Lower leg skin (tissue), 3 donors: ENCODE results near the gene NCKAP5.

Experiments
- CTCF ChIP-seq, 3 donors: fragments of 450-650 bp; IDR thresholded peaks; one replicate each; pipeline ENCODE4 v1.5.1; 2016; ENCODE audit warnings: antibody characterized with exemption in 3 of 3, mild to moderate bottlenecking in 3 of 3, moderate library complexity in 2 of 3
- POLR2A ChIP-seq, 2 donors: fragments of 450-650 bp; IDR thresholded peaks; one replicate each; pipeline ENCODE4 v1.6.1; 2016 to 2017; ENCODE audit warnings: antibody characterized with exemption in 2 of 2, mild to moderate bottlenecking in 1 of 2, moderate library complexity in 1 of 2

GRCh38 chr2:133163111-133163510 is 405.2 kb downstream of the NCKAP5 start:
- TF ChIP-seq POLR2A (IDR thresholded peaks at IDR 0.05), result no peak
- TF ChIP-seq CTCF (IDR thresholded peaks at IDR 0.05), result no peak
